ENCODE data around the gene GOLPH3.

Gene GOLPH3

DNA sequence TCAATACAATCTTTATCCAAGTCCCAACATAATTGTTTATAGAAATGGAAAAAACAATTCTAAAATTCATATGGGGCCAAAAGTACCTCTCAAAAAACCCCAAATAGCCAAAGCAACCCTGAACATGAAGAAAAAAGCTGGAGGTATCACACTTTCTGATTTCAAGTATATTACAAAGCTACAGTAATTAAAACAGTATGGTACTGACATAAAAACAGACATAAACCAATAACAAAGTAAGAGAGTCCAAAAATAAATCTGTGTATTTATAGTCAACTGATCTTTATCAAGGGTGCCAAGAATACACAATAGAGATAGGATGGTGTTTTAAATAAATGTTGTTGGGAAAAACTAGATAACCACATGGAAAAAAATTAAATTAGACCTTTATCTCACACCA lies 13.6 kb upstream of the GOLPH3 start:
- H3K4me3 ChIP-seq (ENCODE audit: low read length in 2 of 2): no peak overlapping the region
- no peak for DNase-seq (ENCODE audit: low spot score)
- H3K27ac ChIP-seq (replicated peaks; ENCODE audit: low read length): no peak overlapping the region
- H3K18ac ChIP-seq (ENCODE audit: low read length): no peak overlapping the region
- no peak overlapping the region for H3K4ac ChIP-seq (ENCODE audit: low read length)
- H3K23ac ChIP-seq (ENCODE audit: low read depth, low read length, poor library complexity): no peak overlapping the region
- H2AFZ ChIP-seq (ENCODE audit: low read length): no peak overlapping the region
- no peaks in the 10 kb centered on the region for H3K79me1 ChIP-seq (ENCODE audit: low read depth, low read length)
- H2BK120ac ChIP-seq (ENCODE audit: low read depth, low read length): no peak overlapping the region
- H3K9ac ChIP-seq (ENCODE audit: low read depth, low read length, poor library complexity): no peak overlapping the region
- H4K91ac ChIP-seq (ENCODE audit: low read depth, low read length, poor library complexity): no peak overlapping the region
- peaks cover 0 to 10% of the 10 kb centered on the region in 2 donors for H3K9me3 ChIP-seq (replicated peaks in 1 of 2; ENCODE audit: control insufficient read depth in 2 of 2, insufficient read depth in 1 of 2, low read depth in 1 of 2, low read length in 2 of 2)
- no peak overlapping the region for H2BK12ac ChIP-seq (ENCODE audit: low read length)
- no peak overlapping the region for H3K4me2 ChIP-seq (ENCODE audit: insufficient read depth, low read length, poor library complexity, severe bottlenecking)
- H3K36me3 ChIP-seq (replicated peaks in 1 of 2; ENCODE audit: control insufficient read depth in 2 of 2, insufficient read depth in 2 of 2, low read length in 2 of 2): no peaks in the 10 kb centered on the region
- H3K14ac ChIP-seq (ENCODE audit: low read length): no peak overlapping the region
- H2AK5ac ChIP-seq (ENCODE audit: low read depth, low read length): no peak overlapping the region
- H2BK5ac ChIP-seq (ENCODE audit: low read length): no peak overlapping the region
- H2BK15ac ChIP-seq (ENCODE audit: low read length): no peak overlapping the region
- peaks cover 0 to 2% of the 10 kb centered on the region in 2 donors for H3K4me1 ChIP-seq (ENCODE audit: control insufficient read depth in 2 of 2, insufficient read depth in 1 of 2, low read depth in 1 of 2, low read length in 2 of 2)
- H3K27me3 ChIP-seq (ENCODE audit: control insufficient read depth in 3 of 3, insufficient read depth in 3 of 3, low read depth in 1 of 3, low read length in 3 of 3): no peaks in the 10 kb centered on the region
- no peak overlapping the region for H4K8ac ChIP-seq (ENCODE audit: low read depth, low read length)

DNA sequence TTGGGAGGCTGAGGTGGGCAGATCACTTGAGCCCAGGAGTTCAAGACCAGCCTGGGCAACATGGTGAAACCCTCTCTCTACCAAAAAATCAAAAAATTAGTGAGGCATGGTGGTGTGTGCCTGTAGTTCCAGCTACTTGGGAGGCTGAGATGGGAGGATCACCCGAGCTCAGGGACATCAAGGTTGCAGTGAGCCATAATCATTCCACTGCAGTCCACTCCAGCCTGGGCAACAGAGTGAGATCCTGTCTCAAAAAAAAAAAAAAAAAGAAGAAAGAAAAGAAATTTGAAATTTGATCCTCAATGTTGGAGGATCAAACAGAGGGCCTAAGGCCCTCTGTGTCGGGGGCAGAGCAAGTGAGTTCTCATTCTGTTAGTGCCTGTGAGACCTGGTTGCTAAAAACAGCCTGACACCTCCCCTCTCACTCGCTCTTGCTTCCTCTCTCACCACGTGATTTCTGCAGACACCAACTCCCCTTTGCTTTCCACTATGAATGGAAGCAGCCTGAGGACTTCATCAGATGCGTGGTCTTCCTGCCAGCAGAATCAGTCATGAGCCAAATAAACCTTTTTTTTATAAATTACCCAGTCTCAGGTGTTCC lies 8.4 kb upstream of the GOLPH3 start:
- H3K36me3 ChIP-seq (replicated peaks in 1 of 2; ENCODE audit: control insufficient read depth in 2 of 2, insufficient read depth in 2 of 2, low read length in 2 of 2): no peaks in the 10 kb centered on the region
- H2BK15ac ChIP-seq (ENCODE audit: low read length): no peak overlapping the region
- peaks cover 0 to 2% of the 10 kb centered on the region in 2 donors for H3K9me3 ChIP-seq (replicated peaks in 1 of 2; ENCODE audit: control insufficient read depth in 2 of 2, insufficient read depth in 1 of 2, low read depth in 1 of 2, low read length in 2 of 2)
- H2BK120ac ChIP-seq (ENCODE audit: low read depth, low read length): no peak overlapping the region
- H2BK5ac ChIP-seq (ENCODE audit: low read length): no peak overlapping the region
- H3K4ac ChIP-seq (ENCODE audit: low read length): no peak overlapping the region
- no peak overlapping the region for H4K91ac ChIP-seq (ENCODE audit: low read depth, low read length, poor library complexity)
- WGBS, 2 donors (ENCODE audit: extremely low coverage in 2 of 2, insufficient read length in 2 of 2, insufficient replicate concordance in 1 of 2): no CpG with 5 or more reads among the region's 5 CpGs
- no peak overlapping the region for H3K4me2 ChIP-seq (ENCODE audit: insufficient read depth, low read length, poor library complexity, severe bottlenecking)
- no peak overlapping the region for H3K4me3 ChIP-seq (ENCODE audit: low read length in 2 of 2)
- no peak overlapping the region for H3K23ac ChIP-seq (ENCODE audit: low read depth, low read length, poor library complexity)
- H3K27ac ChIP-seq (replicated peaks; ENCODE audit: low read length): no peak overlapping the region
- H2BK12ac ChIP-seq (ENCODE audit: low read length): no peak overlapping the region
- H3K9ac ChIP-seq (ENCODE audit: low read depth, low read length, poor library complexity): no peak overlapping the region
- DNase-seq (ENCODE audit: low spot score): no peak
- H3K14ac ChIP-seq (ENCODE audit: low read length): no peak overlapping the region
- no peaks in the 10 kb centered on the region for H3K79me1 ChIP-seq (ENCODE audit: low read depth, low read length)
- H2AFZ ChIP-seq (ENCODE audit: low read length): no peak overlapping the region
- no peaks in the 10 kb centered on the region for H3K4me1 ChIP-seq (ENCODE audit: control insufficient read depth in 2 of 2, insufficient read depth in 1 of 2, low read depth in 1 of 2, low read length in 2 of 2)
- no peaks in the 10 kb centered on the region for H3K27me3 ChIP-seq (ENCODE audit: control insufficient read depth in 3 of 3, insufficient read depth in 3 of 3, low read depth in 1 of 3, low read length in 3 of 3)
- no peak overlapping the region for H3K18ac ChIP-seq (ENCODE audit: low read length)
- no peak overlapping the region for H2AK5ac ChIP-seq (ENCODE audit: low read depth, low read length)
- no peak overlapping the region for H4K8ac ChIP-seq (ENCODE audit: low read depth, low read length)

DNA sequence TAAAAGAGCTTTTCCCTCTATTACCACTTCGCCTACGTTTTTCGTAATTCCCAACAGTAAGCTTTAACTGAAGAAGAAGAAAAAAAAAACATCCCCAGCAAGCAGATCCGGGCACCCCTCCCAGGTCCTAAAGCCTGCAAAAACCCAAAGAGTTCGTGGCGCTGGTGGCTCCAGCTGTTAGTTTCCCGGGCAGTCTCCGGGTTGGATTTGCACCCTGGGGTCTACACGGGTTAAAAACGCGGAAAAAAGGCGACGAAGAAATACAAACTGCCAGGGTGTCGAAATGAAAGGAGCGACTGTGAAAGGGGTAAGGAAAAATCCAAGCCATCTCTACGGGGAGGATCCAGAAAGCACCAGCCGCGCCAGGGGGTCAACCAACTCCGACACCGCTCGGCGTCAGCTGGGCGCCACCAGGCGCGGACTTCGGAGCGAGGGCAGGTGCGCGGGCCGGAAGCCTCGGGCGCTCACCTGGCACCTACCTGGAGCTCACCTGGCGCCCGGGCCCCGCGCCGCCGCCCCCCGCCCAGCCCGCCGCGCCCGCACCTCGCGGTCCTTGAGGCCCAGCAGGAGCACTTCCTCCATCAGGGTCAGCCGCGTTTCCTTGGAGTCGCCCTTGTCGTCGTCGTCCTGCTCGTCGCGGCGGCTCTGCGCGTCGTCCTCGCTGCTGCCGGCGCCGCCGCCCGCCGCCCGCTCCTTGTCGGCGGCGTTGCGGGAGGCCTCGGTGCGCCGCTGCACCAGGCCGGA lies 680 bp downstream of the GOLPH3 start:
- Histone ChIP-seq H2AK5ac (ENCODE audit: low read depth, low read length) (peak overlapping the region; percentile 90), H4K8ac (ENCODE audit: low read depth, low read length) (peak overlapping the region; percentile 92), H2BK120ac (ENCODE audit: low read depth, low read length) (peak overlapping the region; percentile 87), H3K9ac (ENCODE audit: low read depth, low read length, poor library complexity) (peak overlapping the region; percentile 99), H3K18ac (ENCODE audit: low read length) (peak overlapping the region; percentile 100), H3K4me1 (ENCODE audit: control insufficient read depth in 2 of 2, insufficient read depth in 1 of 2, low read depth in 1 of 2, low read length in 2 of 2) (peaks cover 1 to 4% of the 10 kb centered on the region in 2 donors), H2AFZ (ENCODE audit: low read length) (peak overlapping the region; percentile 98), H3K23ac (ENCODE audit: low read depth, low read length, poor library complexity) (peak overlapping the region; percentile 99), H4K91ac (ENCODE audit: low read depth, low read length, poor library complexity) (peak overlapping the region; percentile 53), H3K4ac (ENCODE audit: low read length) (no peak overlapping the region), H3K4me3 (ENCODE audit: low read length in 2 of 2) (peak overlapping the region; percentile 92 to 97), H3K36me3 (replicated peaks in 1 of 2; ENCODE audit: control insufficient read depth in 2 of 2, insufficient read depth in 2 of 2, low read length in 2 of 2) (peaks cover 6 to 38% of the 10 kb centered on the region in 2 donors), H3K27ac (replicated peaks; ENCODE audit: low read length) (peak overlapping the region; percentile 99), H2BK12ac (ENCODE audit: low read length) (peak overlapping the region; percentile 58), H2BK5ac (ENCODE audit: low read length) (peak overlapping the region; percentile 99), H3K4me2 (ENCODE audit: insufficient read depth, low read length, poor library complexity, severe bottlenecking) (peak overlapping the region; percentile 48), H3K79me1 (ENCODE audit: low read depth, low read length) (peaks cover 5% of the 10 kb centered on the region), H3K14ac (ENCODE audit: low read length) (peak overlapping the region; percentile 89), H3K9me3 (replicated peaks in 1 of 2; ENCODE audit: control insufficient read depth in 2 of 2, insufficient read depth in 1 of 2, low read depth in 1 of 2, low read length in 2 of 2) (no peaks in the 10 kb centered on the region), H3K27me3 (ENCODE audit: control insufficient read depth in 3 of 3, insufficient read depth in 3 of 3, low read depth in 1 of 3, low read length in 3 of 3) (peaks cover 0 to 2% (median 0%) of the 10 kb centered on the region in 3 experiments), H2BK15ac (ENCODE audit: low read length) (peak overlapping the region; percentile 37)
- no CpG with 5 or more reads among the region's 74 CpGs for WGBS, 2 donors (ENCODE audit: extremely low coverage in 2 of 2, insufficient read length in 2 of 2, insufficient replicate concordance in 1 of 2)
- no peak for DNase-seq (ENCODE audit: low spot score)

DNA sequence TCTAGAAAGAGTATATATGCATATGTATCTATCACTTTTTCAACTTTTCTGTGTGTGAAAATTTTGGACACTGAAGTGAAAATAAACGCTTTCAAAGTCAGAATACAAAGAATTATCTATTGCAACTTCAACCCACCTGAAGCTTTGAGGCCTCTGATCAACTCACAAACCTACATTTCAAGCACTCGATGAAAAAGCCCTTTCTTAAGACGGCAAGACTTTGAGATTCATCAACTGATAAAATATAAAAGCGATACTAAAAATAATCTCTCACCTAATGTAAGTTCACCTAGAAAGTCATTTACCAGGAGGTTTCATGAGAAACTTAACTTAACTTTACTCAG lies 1.2 kb downstream of the GOLPH3 start:
- Histone ChIP-seq H3K9ac (ENCODE audit: low read depth, low read length, poor library complexity) (no peak overlapping the region), H2BK15ac (ENCODE audit: low read length) (no peak overlapping the region), H2BK5ac (ENCODE audit: low read length) (no peak overlapping the region), H3K4me3 (ENCODE audit: low read length in 2 of 2) (peak overlapping the region; percentile 92 to 97), H3K14ac (ENCODE audit: low read length) (no peak overlapping the region), H3K27me3 (ENCODE audit: control insufficient read depth in 3 of 3, insufficient read depth in 3 of 3, low read depth in 1 of 3, low read length in 3 of 3) (peaks cover 0 to 2% (median 0%) of the 10 kb centered on the region in 3 experiments), H3K27ac (replicated peaks; ENCODE audit: low read length) (no peak overlapping the region), H4K8ac (ENCODE audit: low read depth, low read length) (no peak overlapping the region), H3K23ac (ENCODE audit: low read depth, low read length, poor library complexity) (no peak overlapping the region), H3K4me2 (ENCODE audit: insufficient read depth, low read length, poor library complexity, severe bottlenecking) (peak overlapping the region; percentile 45), H3K18ac (ENCODE audit: low read length) (no peak overlapping the region), H2BK12ac (ENCODE audit: low read length) (no peak overlapping the region), H2AK5ac (ENCODE audit: low read depth, low read length) (no peak overlapping the region), H3K4me1 (ENCODE audit: control insufficient read depth in 2 of 2, insufficient read depth in 1 of 2, low read depth in 1 of 2, low read length in 2 of 2) (peaks cover 1 to 4% of the 10 kb centered on the region in 2 donors), H3K4ac (ENCODE audit: low read length) (no peak overlapping the region), H2AFZ (ENCODE audit: low read length) (peak overlapping the region; percentile 98), H3K36me3 (replicated peaks in 1 of 2; ENCODE audit: control insufficient read depth in 2 of 2, insufficient read depth in 2 of 2, low read length in 2 of 2) (peaks cover 6 to 44% of the 10 kb centered on the region in 2 donors), H3K79me1 (ENCODE audit: low read depth, low read length) (peaks cover 5% of the 10 kb centered on the region), H2BK120ac (ENCODE audit: low read depth, low read length) (no peak overlapping the region), H3K9me3 (replicated peaks in 1 of 2; ENCODE audit: control insufficient read depth in 2 of 2, insufficient read depth in 1 of 2, low read depth in 1 of 2, low read length in 2 of 2) (peaks cover 0 to 3% of the 10 kb centered on the region in 2 donors), H4K91ac (ENCODE audit: low read depth, low read length, poor library complexity) (no peak overlapping the region)
- no CpG with 5 or more reads among the region's 4 CpGs for WGBS, 2 donors (ENCODE audit: extremely low coverage in 2 of 2, insufficient read length in 2 of 2, insufficient replicate concordance in 1 of 2)
- no peak for DNase-seq (ENCODE audit: low spot score)
